GM21381 (cell line): ENCODE data around the gene LACC1.

Experiments used
- ATAC-seq: cut with Tn5 transposase; IDR thresholded peaks from one replicate; pipeline ENCODE4 v1.9.1; 2021; ENCODE audit warnings: mild to moderate bottlenecking, moderate library complexity; ENCODE audit not compliant: unreplicated experiment

LACC1 gene

GRCh38 chr13:43939086-43939485 lies 59.4 kb downstream of the LACC1 start:
- ATAC-seq, result no peak

GRCh38 chr13:43942286-43942685 lies 62.6 kb downstream of the LACC1 start:
- ATAC-seq, result no peak
